GM15510 (cell line): ENCODE results near the gene MT1B.

Experiments used
- POLR2A ChIP-seq: IDR thresholded peaks from 3 replicates; pipeline ENCODE4 v1.6.1; 2011; ENCODE audit warnings: borderline replicate concordance; ENCODE audit not compliant: insufficient read length; ENCODE audit errors: extremely low read depth

Gene MT1B

DNA sequence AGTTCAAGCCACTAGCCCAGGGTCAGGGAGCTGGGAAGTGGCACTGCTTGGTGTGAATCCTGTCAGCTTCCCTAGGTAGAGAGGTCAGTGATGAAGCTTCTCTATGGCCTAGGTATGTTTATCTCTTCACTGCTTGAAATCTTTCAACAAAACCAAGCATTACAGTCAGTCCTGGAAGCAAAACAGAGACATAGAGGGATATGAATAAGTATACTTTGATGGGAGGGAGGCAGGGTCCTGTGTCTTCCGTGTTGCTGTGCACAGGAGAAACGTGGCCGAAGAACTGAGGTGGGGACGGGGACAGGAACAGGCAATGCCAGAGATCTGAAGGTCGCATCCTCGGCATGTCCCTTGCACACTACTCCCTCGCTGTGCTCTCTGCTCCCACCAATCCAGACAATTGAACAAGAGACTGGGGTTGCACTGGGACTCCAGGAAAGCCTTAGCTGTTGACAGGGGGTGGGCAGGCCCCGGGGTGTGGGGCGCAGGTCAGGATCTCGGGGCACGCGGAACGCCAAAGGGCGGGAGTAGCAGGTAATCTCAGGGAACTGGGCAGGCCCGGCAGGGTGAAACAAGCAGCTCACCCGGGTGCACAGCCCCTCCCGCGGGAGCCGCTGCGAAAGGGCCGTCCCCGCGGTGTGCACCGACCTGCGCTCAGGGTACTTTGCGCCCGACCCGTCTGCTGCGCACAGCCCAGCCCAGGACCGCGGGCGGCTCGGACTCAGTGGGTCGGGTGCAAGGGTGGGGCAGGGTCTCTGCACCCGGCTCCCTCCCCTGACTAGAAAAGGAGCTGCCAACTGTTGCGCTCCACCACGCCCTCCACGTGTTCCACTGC lies 17.5 kb downstream of the MT1B start, which contains the start of gene MT1H:
TSS of gene MT1H (plus strand) at position 810 of the 835 bp plus-strand sequence. CDS start 71 bp downstream, outside the sequence.
- TF ChIP-seq POLR2A, result no peak

DNA sequence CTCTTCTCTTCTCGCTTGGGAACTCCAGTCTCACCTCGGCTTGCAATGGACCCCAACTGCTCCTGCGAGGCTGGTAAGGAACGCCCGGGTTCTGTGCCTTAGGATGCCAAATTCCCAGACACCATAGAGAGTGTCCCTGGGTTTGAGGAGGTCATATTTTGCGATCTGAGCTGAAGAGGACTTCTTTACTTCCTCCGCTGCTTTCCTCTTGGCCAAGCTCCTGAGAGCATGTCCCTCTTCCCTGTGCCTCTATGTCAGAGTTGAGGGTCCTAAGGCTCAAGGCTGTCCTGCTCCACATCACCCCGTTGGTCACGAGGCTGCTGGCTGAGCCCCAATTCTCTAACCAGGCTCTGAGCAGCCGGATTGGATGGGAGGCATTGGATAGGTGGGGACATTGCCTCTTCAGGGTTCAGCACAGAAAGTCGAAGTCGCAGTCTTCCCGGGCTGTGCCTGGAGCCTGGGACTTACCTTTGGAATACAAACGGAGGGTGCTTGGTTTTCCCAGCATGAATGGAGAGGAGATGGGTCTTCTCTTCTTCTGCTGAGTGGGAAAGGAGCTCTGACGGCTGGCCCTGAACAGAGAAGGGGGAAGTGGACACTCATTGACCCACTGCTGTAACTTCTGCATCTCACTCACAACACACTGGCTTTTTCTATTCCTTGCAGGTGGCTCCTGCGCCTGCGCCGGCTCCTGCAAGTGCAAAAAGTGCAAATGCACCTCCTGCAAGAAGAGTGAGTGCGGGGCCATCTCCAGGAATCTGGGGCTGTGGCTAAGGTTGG lies 18.3 kb downstream of the MT1B start:
- no peak for TF ChIP-seq POLR2A

DNA sequence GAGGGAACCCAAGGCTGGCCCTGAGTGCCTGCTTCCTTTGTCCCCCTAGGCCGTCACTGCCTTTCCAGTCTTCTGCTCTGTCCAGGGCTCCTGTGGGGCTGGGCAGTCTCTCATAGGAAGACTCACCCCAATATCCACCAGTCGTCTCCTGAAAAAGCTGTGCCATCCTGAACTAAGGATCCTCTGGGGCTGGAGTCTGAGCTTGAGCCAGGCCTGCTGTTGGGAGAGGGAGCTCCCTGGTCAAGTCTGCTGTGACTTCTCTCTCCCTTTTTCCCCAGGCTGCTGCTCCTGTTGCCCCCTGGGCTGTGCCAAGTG lies 18.9 kb downstream of the MT1B start:
- TF ChIP-seq POLR2A, result no peak

DNA sequence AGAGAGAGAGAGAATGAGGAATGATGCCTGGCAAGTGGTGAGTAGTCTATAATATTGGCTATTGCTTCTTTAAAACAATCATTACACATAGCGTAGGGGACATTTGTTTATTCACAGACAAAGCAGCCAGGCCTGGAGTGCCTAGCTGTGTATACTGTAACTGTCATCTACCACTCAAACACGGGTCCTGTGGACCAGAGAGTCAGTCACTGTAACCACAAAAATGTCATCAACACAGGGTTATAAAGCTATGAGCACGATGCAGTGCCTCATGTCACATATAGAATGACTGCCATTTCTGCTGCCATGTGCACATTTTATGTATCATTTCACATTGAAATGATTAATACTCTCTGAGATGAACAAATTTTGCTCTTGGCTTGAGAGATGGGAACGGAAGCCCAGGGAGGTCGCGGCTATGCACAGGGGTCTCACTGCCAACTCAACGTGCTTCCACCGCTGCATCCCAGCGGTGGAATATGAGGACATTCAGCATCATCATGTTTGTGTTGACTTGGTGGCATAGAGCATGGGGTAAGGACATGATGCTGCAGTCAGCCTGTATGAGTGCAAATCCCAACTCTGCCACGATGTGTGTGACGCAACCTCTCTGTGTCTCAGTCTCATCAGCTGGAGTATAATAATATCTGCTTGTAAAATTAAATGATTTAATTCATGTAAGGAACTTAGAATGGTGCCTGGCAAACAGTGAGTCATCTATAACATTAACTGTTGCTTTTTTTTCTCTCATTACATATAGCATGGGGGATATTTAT lies 21.3 kb downstream of the MT1B start:
- no peak for TF ChIP-seq POLR2A

DNA sequence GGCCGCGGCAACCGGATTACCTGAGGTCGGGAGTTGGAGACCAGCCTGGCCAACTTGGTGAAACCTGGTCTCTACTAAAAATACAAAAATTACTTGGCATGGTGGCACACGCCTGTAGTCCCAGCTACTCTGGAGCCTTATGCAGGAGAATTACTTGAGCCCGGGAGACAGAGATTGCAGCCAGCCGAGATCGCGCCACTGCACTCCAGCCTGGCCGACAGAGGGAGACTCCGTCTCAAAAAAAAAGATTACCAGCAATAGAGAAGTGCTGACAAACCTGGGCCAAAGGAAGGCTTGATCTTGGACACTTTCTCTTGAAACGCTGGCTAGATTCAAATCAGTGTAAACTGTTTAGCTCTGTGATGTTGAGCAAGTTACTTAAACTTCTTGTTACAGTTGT lies 22.2 kb downstream of the MT1B start:
- no peak for TF ChIP-seq POLR2A

DNA sequence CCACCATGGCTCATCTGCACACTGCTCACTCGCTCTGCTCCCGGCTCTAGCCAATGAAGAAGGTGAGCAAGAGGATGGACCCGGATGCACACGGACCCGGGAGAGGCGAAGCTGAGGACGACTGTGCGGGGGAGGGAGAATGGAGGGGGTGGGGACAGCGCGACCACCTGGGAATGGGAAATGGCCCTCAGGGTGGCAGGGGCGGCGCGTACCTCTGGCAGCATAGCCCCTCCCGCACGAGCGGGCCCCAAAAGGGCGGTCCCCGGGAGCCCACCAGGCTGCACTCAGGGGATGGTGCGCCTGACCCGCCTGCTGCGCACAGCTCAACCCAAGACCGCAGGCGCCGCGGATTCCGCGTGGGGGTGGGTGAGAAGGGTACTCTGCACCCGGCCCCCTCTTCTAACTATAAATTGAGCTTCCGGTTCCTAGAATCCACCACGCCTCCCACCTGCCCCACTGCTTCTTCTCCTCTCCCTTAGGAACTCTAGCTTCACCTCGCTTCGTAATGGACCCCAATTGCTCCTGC lies 24.1 kb downstream of the MT1B start:
- no peak for TF ChIP-seq POLR2A

DNA sequence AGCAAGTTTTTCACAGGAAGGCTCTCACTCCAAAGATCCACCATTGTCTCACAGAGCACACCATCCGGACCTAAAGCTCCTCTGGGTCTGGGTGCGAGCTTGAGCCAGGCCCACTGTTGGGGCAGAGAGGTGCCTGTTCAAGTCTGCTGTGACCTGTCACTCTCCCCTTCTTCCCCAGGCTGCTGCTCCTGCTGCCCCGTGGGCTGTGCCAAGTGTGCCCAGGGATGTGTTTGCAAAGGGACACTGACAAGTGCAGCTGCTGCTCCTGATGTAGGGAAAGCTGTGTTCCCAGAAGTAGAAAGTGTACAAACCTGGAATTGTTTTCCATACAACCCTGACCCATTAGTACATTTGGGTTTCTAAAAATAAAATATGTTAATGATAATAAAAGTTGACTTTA lies 25.8 kb downstream of the MT1B start:
- no peak for TF ChIP-seq POLR2A

DNA sequence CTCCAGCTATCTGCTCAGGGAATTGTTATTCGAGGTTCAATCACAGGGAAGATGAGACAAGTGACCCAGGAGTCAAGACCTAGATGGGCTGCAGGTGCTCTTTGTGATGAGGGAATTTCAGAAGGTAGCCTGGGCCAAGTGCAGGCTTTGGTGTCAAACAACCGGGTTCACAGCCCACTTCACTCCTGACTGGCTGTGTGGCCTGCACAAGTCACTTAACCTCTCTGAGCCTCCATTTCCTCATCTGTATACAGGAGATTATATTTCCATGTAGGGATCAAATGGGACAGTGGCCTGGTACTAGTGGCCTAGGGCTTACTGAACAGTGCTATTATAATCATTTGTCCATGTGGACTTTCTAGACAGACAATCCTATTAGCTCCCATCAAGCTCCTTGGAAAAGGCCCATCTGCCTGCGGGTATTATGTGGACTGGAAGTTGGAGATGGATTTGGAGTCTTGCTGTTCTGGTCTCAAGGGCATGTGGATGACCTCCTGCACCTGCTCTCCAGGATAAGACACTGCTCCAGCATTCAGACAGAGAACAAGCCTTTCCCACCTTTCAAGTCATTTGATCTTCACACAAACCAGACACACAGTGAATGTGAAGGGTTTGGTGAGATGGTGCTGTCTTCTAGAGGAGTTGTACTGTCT lies 27.5 kb downstream of the MT1B start:
- no peak for TF ChIP-seq POLR2A

DNA sequence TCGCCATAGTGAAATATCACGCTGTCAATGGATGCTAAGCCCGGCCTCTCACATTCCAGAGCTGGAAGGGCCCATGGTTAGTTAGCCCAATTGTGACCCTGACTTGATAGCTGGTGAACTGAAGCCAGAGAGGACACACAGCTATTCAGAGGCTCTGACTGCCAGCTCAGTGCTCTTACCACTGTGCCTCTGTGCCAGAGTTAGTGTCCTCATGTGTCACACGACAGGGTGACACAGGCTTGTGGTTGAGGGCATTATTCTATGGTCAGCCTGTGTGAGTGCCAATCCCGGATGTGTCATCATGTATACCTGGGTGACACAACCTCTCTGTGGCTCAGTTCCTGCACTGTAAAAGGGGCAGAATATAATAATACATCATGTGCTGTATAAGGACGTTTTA lies 28.1 kb downstream of the MT1B start:
- TF ChIP-seq POLR2A, result no peak

DNA sequence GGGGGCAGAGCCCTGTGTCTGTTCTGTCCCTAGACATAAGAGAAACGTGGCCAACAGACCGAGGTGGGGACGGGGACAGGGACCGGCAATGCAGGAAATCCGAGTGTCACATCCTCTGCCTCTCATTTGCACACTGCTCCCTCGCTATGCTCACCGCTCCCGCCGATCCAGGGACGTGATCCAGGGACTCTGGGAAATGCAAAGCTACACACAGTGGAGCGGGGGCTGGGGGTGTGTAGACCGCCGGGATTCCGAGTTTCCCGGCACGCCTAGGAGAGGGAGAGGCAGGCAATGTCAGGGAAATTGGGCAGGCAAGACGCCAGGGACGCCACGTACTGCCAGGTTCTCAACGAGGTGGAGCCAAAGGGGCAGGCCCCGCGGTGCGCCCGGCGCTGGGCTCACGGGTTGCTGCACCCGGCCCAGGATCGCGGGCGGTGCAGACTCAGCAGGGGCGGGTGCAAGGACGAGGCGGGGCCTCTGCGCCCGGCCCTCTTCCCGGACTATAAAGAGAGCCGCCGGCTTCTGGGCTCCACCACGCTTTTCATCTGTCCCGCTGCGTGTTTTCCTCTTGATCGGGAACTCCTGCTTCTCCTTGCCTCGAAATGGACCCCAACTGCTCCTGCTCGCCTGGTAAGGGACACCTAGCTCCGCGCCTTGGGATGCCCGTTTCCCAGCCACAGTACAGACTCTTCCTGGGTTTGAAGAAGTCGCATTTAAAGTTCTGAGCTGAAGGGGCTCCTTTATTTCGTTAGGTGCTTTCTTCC lies 30.4 kb downstream of the MT1B start, which contains the start of gene MT1X:
TSS of gene MT1X (plus strand) at position 532 of the 764 bp plus-strand sequence. CDS start at position 603, 71 bp downstream.
- peak; percentile 86 for TF ChIP-seq POLR2A

DNA sequence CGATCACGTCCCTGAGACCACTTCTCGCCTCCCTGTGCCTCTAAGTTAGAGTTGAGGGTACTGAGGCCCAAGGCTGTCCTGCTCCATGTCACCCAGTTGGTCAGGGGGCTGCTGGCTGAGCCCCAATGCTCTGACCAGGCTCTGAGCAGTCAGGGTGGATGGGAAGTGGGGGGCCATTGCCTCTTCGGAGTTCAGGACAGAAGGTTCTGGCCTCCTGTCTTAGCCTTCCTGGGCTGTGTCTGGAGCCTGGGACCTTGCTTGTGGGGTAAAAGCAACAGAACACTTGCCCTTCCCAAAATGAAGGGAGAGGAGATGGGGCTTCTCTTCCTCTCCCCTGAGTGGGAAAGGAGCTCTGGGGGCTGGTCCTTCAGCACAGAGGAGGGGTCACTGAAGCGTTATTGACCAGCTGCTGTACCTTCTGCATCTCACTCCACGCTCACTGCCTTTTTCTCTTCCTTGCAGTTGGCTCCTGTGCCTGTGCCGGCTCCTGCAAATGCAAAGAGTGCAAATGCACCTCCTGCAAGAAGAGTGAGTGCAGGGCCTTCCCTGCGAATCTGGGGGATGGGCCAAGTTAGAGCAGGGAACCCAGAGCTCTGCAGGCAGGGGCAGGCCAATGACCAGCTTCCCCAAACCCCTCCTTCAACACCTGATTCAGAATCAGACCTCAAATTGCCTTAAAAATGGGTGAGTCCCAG lies 31.2 kb downstream of the MT1B start:
- TF ChIP-seq POLR2A, result no peak

DNA sequence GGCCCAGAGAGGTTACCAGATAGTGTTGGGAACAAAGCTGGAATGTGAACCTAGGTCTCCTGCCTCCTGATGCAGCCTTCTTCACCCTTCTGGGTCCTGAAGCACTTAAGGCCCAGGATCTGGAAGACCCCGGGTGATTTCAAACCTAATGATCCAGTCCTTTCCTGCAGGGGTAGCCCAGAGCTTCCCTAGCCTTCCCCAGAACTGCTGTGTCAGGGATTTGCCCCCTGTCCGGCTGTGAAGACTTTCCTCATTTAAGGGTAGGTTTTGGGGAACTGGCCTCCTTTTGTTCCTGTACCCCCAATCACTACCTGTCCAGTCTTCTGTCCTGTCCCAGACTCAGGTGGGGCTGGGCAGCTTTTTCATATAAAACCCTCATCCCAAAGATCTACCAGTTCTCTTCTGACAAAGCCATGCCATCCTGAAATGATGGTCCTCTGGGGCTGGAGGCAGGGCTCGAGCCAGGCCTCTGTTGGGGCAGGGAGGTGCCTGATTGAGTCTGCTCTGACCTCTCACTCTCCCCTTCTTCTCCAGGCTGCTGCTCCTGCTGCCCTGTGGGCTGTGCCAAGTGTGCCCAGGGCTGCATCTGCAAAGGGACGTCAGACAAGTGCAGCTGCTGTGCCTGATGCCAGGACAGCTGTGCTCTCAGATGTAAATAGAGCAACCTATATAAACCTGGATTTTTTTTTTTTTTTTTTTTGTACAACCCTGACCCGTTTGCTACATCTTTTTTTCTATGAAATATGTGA lies 31.9 kb downstream of the MT1B start:
- TF ChIP-seq POLR2A, result no peak
